ENCODE measurements around the gene CH25H. TPM values are rescaled to one million over a fixed set of nuclear protein-coding genes. Genes with fewer than 3 reads are reported as not detected.

Gene CH25H
- total RNA-seq, 1 donor from 2014 or later: 4.4 TPM

DNA sequence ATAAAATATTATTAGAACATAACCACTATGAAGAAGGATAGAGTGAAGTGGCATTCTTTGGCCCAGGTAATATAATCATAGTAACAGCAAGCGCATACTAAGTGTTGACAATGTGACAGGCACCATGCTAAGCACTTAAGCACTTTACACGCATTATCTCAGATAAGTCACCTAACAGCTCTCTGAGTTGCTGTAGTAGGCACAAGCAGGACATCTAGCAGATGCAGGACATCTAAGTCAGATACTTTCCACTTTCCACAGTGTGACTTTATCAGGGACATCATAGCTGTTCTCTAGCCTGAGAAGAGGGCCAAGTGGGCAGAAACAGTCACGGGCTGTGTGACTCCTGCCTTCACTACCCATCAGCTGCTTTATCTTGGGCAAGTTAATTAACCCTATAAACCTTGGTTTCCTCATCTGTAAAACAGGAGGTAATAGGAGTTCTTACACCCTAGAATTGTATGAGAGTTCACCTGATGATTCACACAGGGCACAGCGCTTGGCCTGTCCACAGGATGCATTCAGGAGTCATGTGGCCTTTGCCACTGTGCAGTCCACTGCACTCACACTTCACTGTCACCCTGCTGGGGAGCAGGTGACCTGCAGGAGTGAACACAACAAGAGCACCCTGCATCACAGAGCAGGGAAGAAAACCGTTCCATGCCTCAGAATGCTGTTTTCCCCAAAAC is 32.0 kb upstream of the CH25H start:
- Histone ChIP-seq H3K4me1 (peaks cover 37% of the 10 kb centered on the region), H3K4me3 (no peak overlapping the region), H3K36me3 (peaks cover 34% of the 10 kb centered on the region), H3K27ac (no peak overlapping the region), H3K27me3 (ENCODE audit: low read depth) (no peaks in the 10 kb centered on the region), H3K9me3 (no peaks in the 10 kb centered on the region)
- no peak for TF ChIP-seq CTCF (IDR thresholded peaks at IDR 0.05)
- intact Hi-C loops (cut with DNase I): no loop called here
- DNase-seq (no peak), ATAC-seq (no peak)

GRCh38 chr10:89237849-89238248 is 30.7 kb upstream of the CH25H start:
- ATAC-seq (no peak), DNase-seq (no peak)
- Histone ChIP-seq H3K4me3 (no peak overlapping the region), H3K9me3 (no peaks in the 10 kb centered on the region), H3K27me3 (ENCODE audit: low read depth) (no peaks in the 10 kb centered on the region), H3K36me3 (peaks cover 33% of the 10 kb centered on the region), H3K27ac (no peak overlapping the region), H3K4me1 (peaks cover 27% of the 10 kb centered on the region)
- intact Hi-C loops (cut with DNase I): no loop called here
- TF ChIP-seq CTCF (IDR thresholded peaks at IDR 0.05): no peak

- intact Hi-C loops (cut with DNase I): no loop called here
- no peaks in the 10 kb centered on the region for H3K9me3 ChIP-seq
- H3K27me3 ChIP-seq (ENCODE audit: low read depth): no peaks in the 10 kb centered on the region
- no peak overlapping the region for H3K27ac ChIP-seq
- peaks cover 47% of the 10 kb centered on the region for H3K36me3 ChIP-seq
- ATAC-seq (no peak), DNase-seq (no peak)
- H3K4me1 ChIP-seq: peaks cover 14% of the 10 kb centered on the region
- no peak overlapping the region for H3K4me3 ChIP-seq
- no peak for TF ChIP-seq CTCF (IDR thresholded peaks at IDR 0.05)
Observed at GRCh38 chr10:89236226-89236797, 29.2 kb upstream of the CH25H start.

DNA sequence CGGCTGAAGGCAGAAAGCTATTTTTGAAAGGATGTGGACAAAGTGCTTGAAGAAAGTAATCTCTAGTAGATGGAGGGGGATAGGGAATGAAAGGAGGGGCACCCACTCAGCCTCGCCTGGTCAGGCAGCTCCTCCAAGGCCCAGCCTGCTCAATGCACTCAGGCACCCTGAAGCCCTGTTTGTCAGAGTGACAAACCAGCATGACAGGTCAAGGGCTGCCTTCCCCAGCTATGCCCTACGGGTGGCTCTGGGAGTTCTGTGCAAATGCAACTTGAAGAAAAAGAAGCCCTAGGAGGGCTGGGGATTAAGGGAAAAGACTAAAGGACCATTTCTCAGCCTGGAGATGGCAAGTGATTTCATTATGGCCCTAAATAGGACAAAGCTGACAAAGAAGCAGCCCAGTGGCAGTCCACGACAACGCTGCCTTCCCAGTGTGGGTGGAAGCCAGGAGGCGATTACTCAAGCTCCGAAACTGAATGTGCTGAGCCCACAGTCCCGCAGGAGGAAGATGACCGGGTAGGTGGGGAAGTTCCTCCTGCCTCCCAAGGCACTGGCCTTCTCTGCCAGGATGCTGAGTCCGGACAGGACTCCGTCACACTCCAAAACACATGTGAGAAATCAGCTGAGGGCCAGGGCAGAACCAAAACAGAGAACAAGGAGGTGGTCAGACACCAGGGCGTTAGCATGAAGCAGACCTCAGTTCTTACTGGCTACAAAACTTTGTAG is 28.1 kb upstream of the CH25H start:
- intact Hi-C loops (cut with DNase I): no loop called here

GRCh38 chr10:89233033-89233432 is 25.9 kb upstream of the CH25H start:
- ATAC-seq (no peak), DNase-seq (no peak)
- Histone ChIP-seq H3K9me3 (no peaks in the 10 kb centered on the region), H3K27ac (no peak overlapping the region), H3K4me3 (no peak overlapping the region), H3K36me3 (peaks cover 33% of the 10 kb centered on the region), H3K4me1 (peaks cover 11% of the 10 kb centered on the region), H3K27me3 (ENCODE audit: low read depth) (no peaks in the 10 kb centered on the region)
- TF ChIP-seq CTCF (IDR thresholded peaks at IDR 0.05): no peak
- intact Hi-C loops (cut with DNase I): no loop called here

More for the DNA sequence above, 28.1 kb upstream of the CH25H start:
- TF ChIP-seq CTCF (IDR thresholded peaks at IDR 0.05): no peak
- DNase-seq: peak; percentile 83
- peak overlapping the region; percentile 42 for H3K27ac ChIP-seq
- H3K27me3 ChIP-seq (ENCODE audit: low read depth): no peaks in the 10 kb centered on the region
- peak; percentile 82 to 90 for ATAC-seq
- H3K9me3 ChIP-seq: no peaks in the 10 kb centered on the region
- peaks cover 11% of the 10 kb centered on the region for H3K4me1 ChIP-seq
- peaks cover 45% of the 10 kb centered on the region for H3K36me3 ChIP-seq
- no peak overlapping the region for H3K4me3 ChIP-seq

Data from lower lobe of right lung (tissue), 2 donors.